Measurements from ENCODE around the gene MTHFS.

Gene MTHFS

GRCh38 chr15:79872358-79873017 is 24.3 kb downstream of the MTHFS start:
- DNase-seq, result no peak

GRCh38 chr15:79868554-79868953 is 28.3 kb downstream of the MTHFS start:
- no peak for DNase-seq

- no peak for DNase-seq
Measured at GRCh38 chr15:79863886-79864285, 32.9 kb downstream of the MTHFS start.

GRCh38 chr15:79862191-79862590 is 34.6 kb downstream of the MTHFS start:
- no peak for DNase-seq

- DNase-seq, result no peak
Measured at GRCh38 chr15:79860661-79861060, 36.2 kb downstream of the MTHFS start.

- DNase-seq, result no peak
Measured at GRCh38 chr15:79858469-79858868, 38.3 kb downstream of the MTHFS start.

- peak; percentile 64 for DNase-seq
Measured at GRCh38 chr15:79853492-79854328, 43.1 kb downstream of the MTHFS start.

- DNase-seq, result no peak
Measured at GRCh38 chr15:79849789-79850188, 47.0 kb downstream of the MTHFS start.

GRCh38 chr15:79846539-79846938 is 50.3 kb downstream of the MTHFS start:
- DNase-seq, result no peak

GRCh38 chr15:79844221-79844620 is 52.6 kb downstream of the MTHFS start:
- DNase-seq, result peak; percentile 15

GRCh38 chr15:79837846-79838245 is 59.0 kb downstream of the MTHFS start:
- DNase-seq, result no peak

GRCh38 chr15:79834495-79834894 is 62.3 kb downstream of the MTHFS start:
- peak; percentile 91 for DNase-seq

- DNase-seq, result no peak
Measured at GRCh38 chr15:79832367-79833120, 64.3 kb downstream of the MTHFS start.

GRCh38 chr15:79831604-79832003 is 65.2 kb downstream of the MTHFS start:
- DNase-seq, result no peak

GRCh38 chr15:79829950-79830349 is 66.9 kb downstream of the MTHFS start:
- DNase-seq, result no peak

GRCh38 chr15:79828447-79828846 is 68.4 kb downstream of the MTHFS start:
- no peak for DNase-seq

- no peak for DNase-seq
Measured at GRCh38 chr15:79826800-79827199, 70.0 kb downstream of the MTHFS start.

GRCh38 chr15:79824136-79824701 is 72.6 kb downstream of the MTHFS start:
- DNase-seq, result no peak

GRCh38 chr15:79820820-79821219 is 76.0 kb downstream of the MTHFS start:
- DNase-seq, result no peak

GRCh38 chr15:79820176-79820575 is 76.6 kb downstream of the MTHFS start:
- no peak for DNase-seq

GRCh38 chr15:79816571-79816970 is 80.2 kb downstream of the MTHFS start:
- DNase-seq, result no peak

GRCh38 chr15:79815468-79815867 is 81.3 kb downstream of the MTHFS start:
- no peak for DNase-seq

GRCh38 chr15:79812541-79812940 is 84.3 kb downstream of the MTHFS start:
- no peak for DNase-seq

Data from NCI-H510A treated with DMSO at 0.1 percent for 48 hours (cell line).